Brain microvascular endothelial cell (primary cell): Measurements from ENCODE around the gene C11orf98.

Experiments used
- DNase-seq: peaks from one replicate; pipeline ENCODE4 v3.0.0-alpha.2; 2020
- H3K27ac ChIP-seq: fragments of 250-450 bp; sonication (Bioruptor Pico); 2 replicates; pipeline ENCODE4 v1.5.1; 2020; ENCODE audit warnings: mild to moderate bottlenecking, moderate library complexity
- H3K27me3 ChIP-seq: fragments of 250-450 bp; sonication (Bioruptor Pico); replicated peaks from 2 replicates; pipeline ENCODE4 v1.5.1; 2020; ENCODE audit warnings: mild to moderate bottlenecking
- H3K36me3 ChIP-seq: fragments of 250-450 bp; sonication (Bioruptor Pico); replicated peaks from 2 replicates; pipeline ENCODE4 v1.5.1; 2020; ENCODE audit warnings: mild to moderate bottlenecking
- H3K4me3 ChIP-seq: 2 replicates; pipeline ENCODE4 v1.5.1; 2011; ENCODE audit warnings: low read depth, mild to moderate bottlenecking, control low read depth, low read length, moderate library complexity
- CTCF ChIP-seq: IDR thresholded peaks from 2 replicates; pipeline ENCODE4 v1.5.1; 2011; ENCODE audit warnings: low read depth, mild to moderate bottlenecking, moderate library complexity, low read length, control low read depth, inconsistent platforms; ENCODE audit errors: missing control alignments
- in situ Hi-C: cut with HindIII; loops from 2 replicates; pipeline ENCODE4 v1.10.0; 2017; ENCODE audit warnings: low sequenced_read_pairs, low pct_ligation_motif_present

Gene C11orf98

GRCh38 chr11:62709247-62710000, 44.4 kb upstream of the C11orf98 start:
- Histone ChIP-seq H3K27ac (peak overlapping the region; percentile 76), H3K27me3 (no peaks in the 10 kb centered on the region), H3K4me3 (peak overlapping the region; percentile 66), H3K36me3 (peaks cover 31% of the 10 kb centered on the region)
- in situ Hi-C loops: no loop called here
- TF ChIP-seq CTCF: no peak
- peak; percentile 96 for DNase-seq

DNA sequence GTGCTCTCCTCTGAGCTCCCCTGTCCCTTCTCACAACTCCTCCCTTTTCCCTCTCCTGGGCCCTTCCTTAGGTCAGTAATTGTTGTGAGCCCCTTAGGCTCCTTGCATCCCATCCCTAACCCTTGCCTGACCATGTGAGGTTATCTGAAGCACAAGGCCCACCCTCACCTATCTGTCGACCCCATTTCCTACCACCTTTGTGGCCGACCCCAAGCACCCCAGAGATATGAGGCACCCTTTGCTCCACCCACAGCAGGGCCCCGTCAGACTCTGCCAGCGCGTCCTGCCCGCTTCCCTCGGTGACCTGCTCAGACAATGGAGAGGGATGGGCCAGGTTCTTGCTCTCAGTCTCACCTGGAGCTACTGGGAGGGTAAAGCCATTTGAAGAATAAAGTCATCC, 43.8 kb upstream of the C11orf98 start:
- Histone ChIP-seq H3K4me3 (peak overlapping the region; percentile 66), H3K27ac (peak overlapping the region; percentile 76), H3K27me3 (no peaks in the 10 kb centered on the region), H3K36me3 (peaks cover 27% of the 10 kb centered on the region)
- no peak for TF ChIP-seq CTCF
- DNase-seq: no peak
- in situ Hi-C loops: no loop called here

- no peak for DNase-seq
- in situ Hi-C loops: no loop called here
- peaks cover 27% of the 10 kb centered on the region for H3K36me3 ChIP-seq
- H3K27ac ChIP-seq: no peak overlapping the region
- no peaks in the 10 kb centered on the region for H3K27me3 ChIP-seq
- no peak overlapping the region for H3K4me3 ChIP-seq
- TF ChIP-seq CTCF: no peak
These were observed 43.4 kb upstream of the C11orf98 start for GRCh38 chr11:62708392-62708791.

GRCh38 chr11:62707277-62707861, 42.4 kb upstream of the C11orf98 start, which contains the start of the genes BSCL2 and GNG3:
TSS of gene BSCL2 (minus strand) at chr11:62707424. CDS start at chr11:62707195, 229 bp downstream.
TSS of gene GNG3 (plus strand) at chr11:62707676. CDS start at chr11:62708296, 620 bp downstream.
- no peak within 1 kb of the TSS for H3K27ac ChIP-seq

GRCh38 chr11:62706850-62707247, 41.8 kb upstream of the C11orf98 start:
- H3K36me3 ChIP-seq: peaks cover 17% of the 10 kb centered on the region
- in situ Hi-C loops: no loop called here
- peak overlapping the region; percentile 55 for H3K4me3 ChIP-seq

More at GRCh38 chr11:62707277-62707861, 42.4 kb upstream of the C11orf98 start, which contains the start of the genes BSCL2 and GNG3:
- in situ Hi-C loops: no loop called here
- Histone ChIP-seq H3K27me3 (no peaks in the 10 kb centered on the region), H3K36me3 (peaks cover 20% of the 10 kb centered on the region), H3K4me3 (peak within 1 kb of the TSS; percentile 55)
- DNase-seq: no peak
- TF ChIP-seq CTCF: no peak

More at GRCh38 chr11:62706850-62707247, 41.8 kb upstream of the C11orf98 start:
- Histone ChIP-seq H3K27ac (no peak overlapping the region), H3K27me3 (no peaks in the 10 kb centered on the region)
- DNase-seq: no peak
- no peak for TF ChIP-seq CTCF
